Stimulated activated naive B cell treated with anti-CD40 and anti-IgM and Interleukin-4, amounts not matched to agents 10 μg/mL and 1 μg/mL and 100 μg/mL, for 72 hours (primary cell): Measurements from ENCODE around the gene THUMPD3.

ENCODE experiments used
- ATAC-seq, 2 donors: fragments of 150-1000 bp; cut with Tn5 transposase; replicated peaks; 2 replicates each; pipeline ENCODE4 v1.10.0; 2021; ENCODE audit warnings: moderate library complexity in 1 of 2
- DNase-seq: peaks from one replicate; pipeline ENCODE4 v3.0.0; 2021
- H3K27ac Mint-ChIP-seq: one replicate; pipeline ENCODE4 v1.8.0; 2022; ENCODE audit warnings: mild to moderate bottlenecking, mixed read lengths
- H3K27me3 Mint-ChIP-seq, 2 donors: one replicate each; pipeline ENCODE4 v1.8.0; 2022; ENCODE audit warnings: mixed read lengths in 2 of 2
- H3K36me3 Mint-ChIP-seq, 2 donors: one replicate each; pipeline ENCODE4 v1.8.0; 2022; ENCODE audit warnings: mixed read lengths in 2 of 2, mild to moderate bottlenecking in 1 of 2
- H3K4me1 Mint-ChIP-seq, 2 donors: one replicate each; pipeline ENCODE4 v1.8.0; 2022; ENCODE audit warnings: mixed read lengths in 2 of 2, mild to moderate bottlenecking in 1 of 2
- H3K4me3 Mint-ChIP-seq, 2 donors: one replicate each; pipeline ENCODE4 v1.8.0; 2022; ENCODE audit warnings: mild to moderate bottlenecking in 2 of 2, mixed read lengths in 2 of 2, moderate library complexity in 1 of 2
- H3K9me3 Mint-ChIP-seq, 2 donors: one replicate each; pipeline ENCODE4 v1.8.0; 2022; ENCODE audit warnings: mixed read lengths in 2 of 2, mild to moderate bottlenecking in 1 of 2

THUMPD3 gene

GRCh38 chr3:9362731-9363530, at the start of gene THUMPD3:
Gene THUMPD3 (plus strand): TSS chr3:9363054. CDS start chr3:9365069, 2,015 bp downstream.
- Mint-ChIP-seq H3K4me1 (peaks cover 1 to 17% of the 10 kb centered on the region in 2 donors), H3K4me3 (peak within 1 kb of the TSS; percentile 84 to 99), H3K27me3 (no peaks in the 10 kb centered on the region), H3K9me3 (no peaks in the 10 kb centered on the region), H3K27ac (peak within 1 kb of the TSS; percentile 98), H3K36me3 (peaks cover 13 to 15% of the 10 kb centered on the region in 2 donors)
- DNase-seq (peak; percentile 90), ATAC-seq (peak; percentile 96 to 98)

- Mint-ChIP-seq H3K4me1 (no peaks in the 10 kb centered on the region), H3K27ac (no peak overlapping the region), H3K36me3 (no peaks in the 10 kb centered on the region), H3K9me3 (no peaks in the 10 kb centered on the region), H3K4me3 (no peak overlapping the region), H3K27me3 (peaks cover 11 to 28% of the 10 kb centered on the region in 2 donors)
- ATAC-seq (no peak), DNase-seq (no peak)
These were observed 48.1 kb upstream of the THUMPD3 start for GRCh38 chr3:9314796-9315195.

- Mint-ChIP-seq H3K27me3 (peaks cover 11 to 35% of the 10 kb centered on the region in 2 donors), H3K9me3 (no peaks in the 10 kb centered on the region), H3K4me3 (no peak overlapping the region), H3K27ac (no peak overlapping the region), H3K36me3 (no peaks in the 10 kb centered on the region), H3K4me1 (no peaks in the 10 kb centered on the region)
- ATAC-seq (no peak), DNase-seq (no peak)
These were observed 45.9 kb upstream of the THUMPD3 start for GRCh38 chr3:9316881-9317361.

- H3K4me3 Mint-ChIP-seq, result no peak overlapping the region
- peaks cover 0 to 21% of the 10 kb centered on the region in 2 donors for H3K27me3 Mint-ChIP-seq
- peaks cover 2 to 4% of the 10 kb centered on the region in 2 donors for H3K9me3 Mint-ChIP-seq
- no peaks in the 10 kb centered on the region for H3K4me1 Mint-ChIP-seq
- no peaks in the 10 kb centered on the region for H3K36me3 Mint-ChIP-seq
- H3K27ac Mint-ChIP-seq, result no peak overlapping the region
- no peak for DNase-seq
- no peak for ATAC-seq
These were observed 40.1 kb upstream of the THUMPD3 start for GRCh38 chr3:9322780-9323179.

GRCh38 chr3:9324944-9325343, 37.9 kb upstream of the THUMPD3 start:
- no peaks in the 10 kb centered on the region for H3K4me1 Mint-ChIP-seq
- no peak for ATAC-seq
- no peak for DNase-seq
- H3K27me3 Mint-ChIP-seq, result peaks cover 5% of the 10 kb centered on the region in 2 donors
- no peaks in the 10 kb centered on the region for H3K36me3 Mint-ChIP-seq
- H3K9me3 Mint-ChIP-seq, result peaks cover 2 to 4% of the 10 kb centered on the region in 2 donors
- no peak overlapping the region for H3K4me3 Mint-ChIP-seq
- H3K27ac Mint-ChIP-seq, result no peak overlapping the region

GRCh38 chr3:9327578-9327977, 35.3 kb upstream of the THUMPD3 start:
- DNase-seq, result no peak
- no peak for ATAC-seq
- Mint-ChIP-seq H3K27ac (no peak overlapping the region), H3K27me3 (peaks cover 5 to 14% of the 10 kb centered on the region in 2 donors), H3K9me3 (peaks cover 7 to 8% of the 10 kb centered on the region in 2 donors), H3K4me1 (no peaks in the 10 kb centered on the region), H3K36me3 (peaks cover 0 to 2% of the 10 kb centered on the region in 2 donors), H3K4me3 (no peak overlapping the region)

- DNase-seq, result no peak
- Mint-ChIP-seq H3K36me3 (peaks cover 0 to 2% of the 10 kb centered on the region in 2 donors), H3K9me3 (peaks cover 7 to 8% of the 10 kb centered on the region in 2 donors), H3K4me3 (no peak overlapping the region), H3K27me3 (peaks cover 5 to 17% of the 10 kb centered on the region in 2 donors), H3K27ac (no peak overlapping the region), H3K4me1 (no peaks in the 10 kb centered on the region)
- ATAC-seq, result no peak
These were observed 32.6 kb upstream of the THUMPD3 start for GRCh38 chr3:9330166-9330703.

- DNase-seq (no peak), ATAC-seq (no peak)
- Mint-ChIP-seq H3K36me3 (peaks cover 0 to 2% of the 10 kb centered on the region in 2 donors), H3K4me3 (no peak overlapping the region), H3K27ac (no peak overlapping the region), H3K9me3 (peaks cover 7 to 8% of the 10 kb centered on the region in 2 donors), H3K4me1 (no peaks in the 10 kb centered on the region), H3K27me3 (peaks cover 5 to 17% of the 10 kb centered on the region in 2 donors)
These were observed 31.7 kb upstream of the THUMPD3 start for GRCh38 chr3:9331171-9331570.

GRCh38 chr3:9332250-9333030, 30.4 kb upstream of the THUMPD3 start:
- Mint-ChIP-seq H3K27ac (no peak overlapping the region), H3K9me3 (peaks cover 4 to 7% of the 10 kb centered on the region in 2 donors), H3K27me3 (peaks cover 5 to 18% of the 10 kb centered on the region in 2 donors), H3K4me3 (no peak overlapping the region), H3K36me3 (peaks cover 0 to 2% of the 10 kb centered on the region in 2 donors), H3K4me1 (no peaks in the 10 kb centered on the region)
- no peak for ATAC-seq
- DNase-seq, result no peak

GRCh38 chr3:9339761-9340471, 22.9 kb upstream of the THUMPD3 start:
- no peaks in the 10 kb centered on the region for H3K4me1 Mint-ChIP-seq
- H3K36me3 Mint-ChIP-seq, result no peaks in the 10 kb centered on the region
- DNase-seq (no peak), ATAC-seq (no peak)
- no peak overlapping the region for H3K27ac Mint-ChIP-seq
- H3K4me3 Mint-ChIP-seq, result no peak overlapping the region
- peaks cover 0 to 7% of the 10 kb centered on the region in 2 donors for H3K27me3 Mint-ChIP-seq
- H3K9me3 Mint-ChIP-seq, result peaks cover 0 to 1% of the 10 kb centered on the region in 2 donors

GRCh38 chr3:9340472-9340902, 22.4 kb upstream of the THUMPD3 start:
- DNase-seq, result no peak
- H3K27ac Mint-ChIP-seq, result no peak overlapping the region
- ATAC-seq, result no peak

GRCh38 chr3:9342696-9343095, 20.2 kb upstream of the THUMPD3 start:
- Mint-ChIP-seq H3K9me3 (no peaks in the 10 kb centered on the region), H3K4me1 (peaks cover 0 to 2% of the 10 kb centered on the region in 2 donors), H3K36me3 (no peaks in the 10 kb centered on the region), H3K4me3 (no peak overlapping the region), H3K27ac (no peak overlapping the region), H3K27me3 (peaks cover 0 to 3% of the 10 kb centered on the region in 2 donors)
- DNase-seq (no peak), ATAC-seq (no peak)

More at GRCh38 chr3:9340472-9340902, 22.4 kb upstream of the THUMPD3 start:
- H3K36me3 Mint-ChIP-seq, result no peaks in the 10 kb centered on the region
- no peak overlapping the region for H3K4me3 Mint-ChIP-seq
- no peaks in the 10 kb centered on the region for H3K4me1 Mint-ChIP-seq
- peaks cover 0 to 7% of the 10 kb centered on the region in 2 donors for H3K27me3 Mint-ChIP-seq
- H3K9me3 Mint-ChIP-seq, result peaks cover 0 to 1% of the 10 kb centered on the region in 2 donors

- H3K4me1 Mint-ChIP-seq, result peaks cover 0 to 2% of the 10 kb centered on the region in 2 donors
- no peaks in the 10 kb centered on the region for H3K9me3 Mint-ChIP-seq
- DNase-seq (no peak), ATAC-seq (no peak)
- no peaks in the 10 kb centered on the region for H3K27me3 Mint-ChIP-seq
- no peak overlapping the region for H3K27ac Mint-ChIP-seq
- no peaks in the 10 kb centered on the region for H3K36me3 Mint-ChIP-seq
- no peak overlapping the region for H3K4me3 Mint-ChIP-seq
These were observed 19.7 kb upstream of the THUMPD3 start for GRCh38 chr3:9343115-9343514.

GRCh38 chr3:9345041-9345440, 17.8 kb upstream of the THUMPD3 start:
- Mint-ChIP-seq H3K36me3 (no peaks in the 10 kb centered on the region), H3K27ac (no peak overlapping the region), H3K4me1 (peaks cover 0 to 2% of the 10 kb centered on the region in 2 donors), H3K4me3 (no peak overlapping the region), H3K9me3 (no peaks in the 10 kb centered on the region), H3K27me3 (no peaks in the 10 kb centered on the region)
- no peak for DNase-seq
- ATAC-seq, result no peak
